Activated T-cell treated with anti-CD3 and anti-CD28 coated beads, Interleukin-2, amount 50 U/mL, for 24 hours (primary cell): ENCODE measurements around the gene KCNMA1.
"Not testable (repeated sequence)": the region's sequence is repeated elsewhere in the genome, so short reads cannot be mapped to it uniquely, and the experiment has no call there.

Experiments used
- DNase-seq: peaks from one replicate; pipeline ENCODE4 v3.0.0-alpha.2; 2020
- H3K27ac Mint-ChIP-seq: 2 replicates; pipeline ENCODE4 v1.8.0; 2020; ENCODE audit warnings: mild to moderate bottlenecking, mixed read lengths
- H3K27me3 Mint-ChIP-seq: 2 replicates; pipeline ENCODE4 v1.8.0; 2020; ENCODE audit warnings: mixed read lengths
- H3K36me3 Mint-ChIP-seq: 2 replicates; pipeline ENCODE4 v1.8.0; 2020; ENCODE audit warnings: low read depth, mixed read lengths
- H3K4me1 Mint-ChIP-seq: 2 replicates; pipeline ENCODE4 v1.8.0; 2020; ENCODE audit warnings: low read depth, mixed read lengths
- H3K4me3 Mint-ChIP-seq: 2 replicates; pipeline ENCODE4 v1.8.0; 2020; ENCODE audit warnings: mild to moderate bottlenecking, moderate library complexity, mixed read lengths
- H3K9me3 Mint-ChIP-seq: 2 replicates; pipeline ENCODE4 v1.8.0; 2020; ENCODE audit warnings: mixed read lengths

The KCNMA1 gene

DNA sequence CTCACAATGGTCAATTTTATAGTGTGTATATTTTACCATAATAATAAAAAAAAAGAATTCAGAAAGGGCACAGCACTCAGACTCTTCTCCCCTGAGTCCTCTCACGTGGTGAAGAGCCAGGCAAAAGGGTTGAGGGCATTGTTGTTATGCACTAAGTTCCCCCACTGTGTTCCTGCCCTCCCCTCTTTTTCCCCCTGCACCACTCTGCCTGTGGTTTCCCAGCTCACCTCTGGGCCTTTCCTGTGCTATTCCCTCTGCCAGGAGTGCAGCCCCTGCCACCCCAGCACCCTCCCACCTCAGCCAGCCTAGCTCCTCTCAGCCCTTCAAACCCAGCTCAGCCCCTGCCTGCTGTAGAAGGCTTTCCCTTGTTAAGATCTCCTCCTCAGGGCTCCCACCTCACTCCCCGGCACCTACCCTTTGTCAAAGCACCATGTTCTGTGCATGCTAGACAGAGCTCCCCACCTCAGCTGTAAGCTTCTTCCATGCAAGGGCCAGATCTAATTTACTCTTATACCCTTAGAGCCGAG is 108.5 kb downstream of the KCNMA1 start:
- H3K27ac Mint-ChIP-seq = no peak overlapping the region
- no peaks in the 10 kb centered on the region for H3K36me3 Mint-ChIP-seq
- H3K9me3 Mint-ChIP-seq = no peaks in the 10 kb centered on the region
- H3K4me1 Mint-ChIP-seq = no peaks in the 10 kb centered on the region
- no peak for DNase-seq
- no peak overlapping the region for H3K4me3 Mint-ChIP-seq
- H3K27me3 Mint-ChIP-seq = no peaks in the 10 kb centered on the region

DNA sequence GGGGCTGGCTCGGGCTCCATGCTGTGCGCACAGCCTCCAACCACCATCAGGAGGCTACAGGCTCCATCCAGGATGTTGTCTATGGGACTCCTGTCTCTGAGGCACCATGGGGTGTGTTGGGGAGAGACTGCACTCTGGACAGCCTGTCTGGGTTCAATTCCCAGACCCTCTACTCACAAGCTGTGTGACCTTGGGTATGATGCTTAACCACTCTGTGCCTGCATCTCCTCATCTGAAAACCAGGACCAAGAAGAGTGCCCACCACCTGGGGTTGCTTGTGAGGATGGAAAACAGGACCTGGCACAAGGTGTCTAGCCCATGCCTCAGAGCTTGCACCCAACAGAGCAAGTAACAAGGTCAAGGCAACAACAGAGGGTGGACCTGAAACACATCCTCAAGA is 109.8 kb downstream of the KCNMA1 start:
- Mint-ChIP-seq H3K9me3 (no peaks in the 10 kb centered on the region), H3K4me1 (no peaks in the 10 kb centered on the region), H3K27me3 (peaks cover 2% of the 10 kb centered on the region), H3K4me3 (no peak overlapping the region), H3K27ac (no peak overlapping the region), H3K36me3 (no peaks in the 10 kb centered on the region)
- no peak for DNase-seq

GRCh38 chr10:77526868-77527617 is 110.6 kb downstream of the KCNMA1 start:
- Mint-ChIP-seq H3K27ac (no peak overlapping the region), H3K27me3 (peaks cover 3% of the 10 kb centered on the region), H3K4me1 (no peaks in the 10 kb centered on the region), H3K9me3 (no peaks in the 10 kb centered on the region), H3K4me3 (no peak overlapping the region), H3K36me3 (no peaks in the 10 kb centered on the region)
- DNase-seq = no peak

- Mint-ChIP-seq H3K4me3 (no peak overlapping the region), H3K27ac (no peak overlapping the region), H3K9me3 (no peaks in the 10 kb centered on the region), H3K36me3 (no peaks in the 10 kb centered on the region), H3K27me3 (peaks cover 3% of the 10 kb centered on the region), H3K4me1 (no peaks in the 10 kb centered on the region)
- DNase-seq = no peak
Measured at GRCh38 chr10:77524281-77524711, 113.3 kb downstream of the KCNMA1 start.

GRCh38 chr10:77522268-77522809 is 115.3 kb downstream of the KCNMA1 start:
- Mint-ChIP-seq H3K36me3 (no peaks in the 10 kb centered on the region), H3K27me3 (peaks cover 3% of the 10 kb centered on the region), H3K4me1 (no peaks in the 10 kb centered on the region), H3K4me3 (no peak overlapping the region), H3K27ac (no peak overlapping the region), H3K9me3 (no peaks in the 10 kb centered on the region)
- no peak for DNase-seq

DNA sequence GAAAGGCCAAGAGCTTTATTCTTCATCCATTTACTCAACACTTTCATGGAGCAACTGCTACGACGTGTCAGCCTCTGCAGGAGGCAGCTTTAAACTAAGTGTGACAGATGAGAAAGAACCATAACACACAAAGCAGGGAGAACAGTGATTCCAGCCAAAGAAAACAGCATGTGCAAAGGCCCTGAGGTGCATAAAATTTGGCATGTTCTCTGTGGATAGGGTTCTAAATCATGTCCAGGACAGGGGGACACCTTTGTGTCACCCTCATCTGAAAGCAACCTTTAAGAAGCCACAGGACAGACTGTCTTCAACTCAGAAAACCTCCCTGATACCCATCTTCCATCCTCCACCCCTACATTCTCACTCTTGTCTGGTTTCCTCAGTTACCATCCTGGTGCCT is 116.6 kb downstream of the KCNMA1 start:
- no peak overlapping the region for H3K4me3 Mint-ChIP-seq

DNA sequence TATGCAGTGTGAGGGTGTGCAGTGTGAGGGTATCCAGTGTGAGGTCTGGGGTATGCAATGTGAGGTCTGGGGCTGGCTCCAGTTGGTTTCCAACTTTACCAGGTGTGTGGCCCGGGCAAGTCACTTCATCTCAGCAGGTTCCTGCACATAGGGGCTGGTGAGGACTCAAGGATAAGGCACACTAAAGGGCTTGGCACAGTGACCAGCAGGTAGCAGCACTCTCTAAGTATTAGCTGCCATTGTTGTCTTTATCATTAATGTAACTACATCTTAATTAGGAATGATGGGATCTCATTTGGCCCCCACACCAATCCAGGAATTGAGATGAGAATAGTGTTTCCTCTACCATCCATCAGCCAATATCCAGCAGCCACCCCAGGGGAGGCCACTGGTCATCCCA is 117.3 kb downstream of the KCNMA1 start:
- no peak overlapping the region for H3K27ac Mint-ChIP-seq
- no peak for DNase-seq
- no peaks in the 10 kb centered on the region for H3K36me3 Mint-ChIP-seq
- no peaks in the 10 kb centered on the region for H3K4me1 Mint-ChIP-seq
- peaks cover 10% of the 10 kb centered on the region for H3K27me3 Mint-ChIP-seq
- no peaks in the 10 kb centered on the region for H3K9me3 Mint-ChIP-seq
- H3K4me3 Mint-ChIP-seq = no peak overlapping the region

More for the DNA sequence above, 116.6 kb downstream of the KCNMA1 start:
- Mint-ChIP-seq H3K4me1 (no peaks in the 10 kb centered on the region), H3K36me3 (no peaks in the 10 kb centered on the region), H3K27ac (no peak overlapping the region), H3K27me3 (peaks cover 6% of the 10 kb centered on the region), H3K9me3 (no peaks in the 10 kb centered on the region)
- DNase-seq = no peak

DNA sequence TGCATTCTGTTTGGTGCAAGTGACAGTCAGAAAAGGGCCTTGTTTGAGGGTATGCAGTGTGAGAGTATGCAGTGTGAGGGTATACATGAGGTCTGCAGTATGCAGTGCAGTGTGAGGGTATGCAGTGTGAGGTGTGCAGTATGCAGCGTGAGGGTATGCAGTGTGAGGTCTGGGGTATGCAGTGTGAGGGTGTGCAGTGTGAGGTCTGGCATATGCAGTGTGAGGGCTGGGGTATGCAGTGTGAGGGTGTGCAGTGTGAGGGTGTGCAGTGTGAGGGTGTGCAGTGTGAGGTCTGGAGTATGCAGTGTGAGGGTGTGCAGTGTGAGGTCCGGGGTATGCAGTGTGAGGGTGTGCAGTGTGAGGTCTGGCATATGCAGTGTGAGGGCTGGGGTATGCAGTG is 117.8 kb downstream of the KCNMA1 start:
- DNase-seq, H3K36me3 Mint-ChIP-seq, H3K4me1 Mint-ChIP-seq, H3K4me3 Mint-ChIP-seq, H3K27me3 Mint-ChIP-seq, H3K27ac Mint-ChIP-seq, H3K9me3 Mint-ChIP-seq: not testable (repeated sequence)

DNA sequence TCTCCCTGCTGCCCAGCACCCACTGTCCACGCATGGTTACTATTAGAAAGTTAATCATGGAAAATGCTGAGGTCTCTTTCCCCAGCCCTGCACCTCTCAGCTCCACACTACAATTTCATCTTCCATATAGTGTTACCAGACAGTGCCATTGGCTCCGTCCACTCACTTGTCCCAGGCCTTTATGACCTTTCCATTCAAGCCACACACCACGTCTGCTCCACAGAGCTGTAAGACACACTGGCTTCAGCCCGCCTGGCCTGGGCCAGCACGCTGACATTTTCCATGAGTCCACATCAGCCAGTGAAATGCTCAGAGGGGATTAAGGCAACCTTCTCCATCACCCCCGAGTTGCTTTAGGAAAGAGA is 118.7 kb downstream of the KCNMA1 start:
- no peaks in the 10 kb centered on the region for H3K9me3 Mint-ChIP-seq
- no peak for DNase-seq
- no peak overlapping the region for H3K4me3 Mint-ChIP-seq
- H3K36me3 Mint-ChIP-seq = no peaks in the 10 kb centered on the region
- H3K27ac Mint-ChIP-seq = no peak overlapping the region
- H3K4me1 Mint-ChIP-seq = no peaks in the 10 kb centered on the region
- H3K27me3 Mint-ChIP-seq = peaks cover 10% of the 10 kb centered on the region

DNA sequence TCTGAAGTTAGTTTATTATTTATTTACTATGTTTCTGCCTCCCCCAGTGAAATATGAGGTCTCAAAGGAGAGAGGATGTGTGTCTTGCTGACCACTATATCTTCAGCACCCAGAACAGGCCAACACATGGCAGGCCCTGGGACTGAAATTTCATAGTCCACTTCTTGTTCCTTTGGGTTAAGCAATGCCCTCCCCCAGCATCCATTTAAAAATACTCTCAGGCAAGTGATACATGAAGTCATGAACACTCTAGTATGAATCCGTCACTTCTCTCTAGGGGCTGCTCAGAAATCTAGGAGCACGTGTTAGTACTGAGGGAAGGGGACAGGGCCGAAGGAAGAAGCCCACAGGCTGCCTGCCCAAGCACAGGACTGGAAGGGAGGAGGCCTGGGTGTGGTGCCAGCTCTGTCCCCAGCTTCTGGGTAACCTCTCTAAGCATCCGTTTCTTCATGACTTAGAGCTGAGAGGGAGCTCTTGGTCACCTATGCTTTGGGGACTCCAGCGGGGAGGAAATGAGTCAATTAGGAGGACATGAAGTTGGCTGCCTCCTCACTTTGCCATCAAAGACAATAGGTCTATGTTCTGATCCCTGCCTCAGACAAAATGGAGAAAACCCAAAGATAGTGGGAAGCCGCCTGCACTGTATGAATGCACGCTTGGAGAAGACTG is 119.2 kb downstream of the KCNMA1 start:
- Mint-ChIP-seq H3K36me3 (no peaks in the 10 kb centered on the region), H3K27me3 (peaks cover 10% of the 10 kb centered on the region), H3K9me3 (no peaks in the 10 kb centered on the region), H3K4me1 (no peaks in the 10 kb centered on the region), H3K27ac (no peak overlapping the region), H3K4me3 (no peak overlapping the region)
- no peak for DNase-seq

GRCh38 chr10:77516575-77516974 is 121.0 kb downstream of the KCNMA1 start:
- DNase-seq = no peak
- Mint-ChIP-seq H3K9me3 (no peaks in the 10 kb centered on the region), H3K4me1 (no peaks in the 10 kb centered on the region), H3K27me3 (peaks cover 7% of the 10 kb centered on the region), H3K27ac (no peak overlapping the region), H3K36me3 (no peaks in the 10 kb centered on the region), H3K4me3 (no peak overlapping the region)

GRCh38 chr10:77514870-77515269 is 122.7 kb downstream of the KCNMA1 start:
- Mint-ChIP-seq H3K4me3 (no peak overlapping the region), H3K27ac (no peak overlapping the region), H3K36me3 (no peaks in the 10 kb centered on the region), H3K27me3 (peaks cover 16% of the 10 kb centered on the region), H3K9me3 (no peaks in the 10 kb centered on the region), H3K4me1 (no peaks in the 10 kb centered on the region)
- no peak for DNase-seq

DNA sequence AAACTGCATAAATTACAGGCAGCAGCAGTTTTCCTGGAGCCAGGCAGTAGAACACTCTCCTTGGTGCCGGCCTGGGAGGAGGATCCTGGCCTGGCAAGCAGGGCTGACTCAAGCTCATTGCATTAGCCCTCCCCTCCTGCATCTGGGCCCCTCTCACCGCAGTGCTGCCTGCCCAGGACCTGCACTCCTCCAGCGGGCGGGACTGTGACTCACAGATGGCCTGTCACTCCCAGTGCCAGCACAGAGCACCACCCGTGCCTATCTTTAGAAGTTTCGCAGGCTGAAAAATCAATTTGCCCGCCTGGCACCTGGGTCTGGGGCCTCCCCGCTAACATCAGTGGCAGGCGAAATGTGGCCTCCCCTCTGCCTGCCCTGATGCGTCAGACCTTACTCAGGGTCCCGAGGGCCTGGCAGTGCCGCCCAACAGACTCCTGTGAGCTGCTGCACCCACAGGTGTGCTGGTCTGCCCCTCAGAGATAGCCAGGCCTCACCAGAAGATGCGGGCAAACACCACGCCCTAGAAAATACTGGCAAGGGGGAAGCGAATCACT is 123.8 kb downstream of the KCNMA1 start:
- peaks cover 22% of the 10 kb centered on the region for H3K27me3 Mint-ChIP-seq
- no peaks in the 10 kb centered on the region for H3K36me3 Mint-ChIP-seq
- H3K4me1 Mint-ChIP-seq = no peaks in the 10 kb centered on the region
- no peak overlapping the region for H3K4me3 Mint-ChIP-seq
- H3K27ac Mint-ChIP-seq = no peak overlapping the region
- no peaks in the 10 kb centered on the region for H3K9me3 Mint-ChIP-seq
- DNase-seq = no peak

DNA sequence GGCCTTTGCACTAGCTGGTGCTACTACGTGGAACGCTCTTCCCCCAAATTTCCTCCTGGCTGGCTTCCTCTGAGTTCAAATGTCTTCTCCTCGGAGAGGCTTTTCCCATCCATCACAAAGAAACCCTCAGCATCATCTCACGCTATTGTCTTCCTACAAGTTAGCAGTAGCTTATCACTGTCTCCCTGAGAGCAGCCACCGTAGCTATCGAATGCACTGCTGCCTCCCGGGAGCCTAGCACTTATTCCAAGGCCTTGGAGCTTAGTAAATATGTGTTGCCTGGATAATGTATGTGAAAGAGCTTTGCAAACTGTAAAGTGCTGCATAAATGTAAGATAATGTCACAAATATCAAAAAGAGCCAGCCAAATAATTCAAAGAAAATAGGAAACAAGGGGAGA is 124.4 kb downstream of the KCNMA1 start:
- Mint-ChIP-seq H3K27me3 (peaks cover 26% of the 10 kb centered on the region), H3K9me3 (no peaks in the 10 kb centered on the region), H3K4me3 (no peak overlapping the region), H3K4me1 (no peaks in the 10 kb centered on the region), H3K36me3 (no peaks in the 10 kb centered on the region), H3K27ac (no peak overlapping the region)
- no peak for DNase-seq

DNA sequence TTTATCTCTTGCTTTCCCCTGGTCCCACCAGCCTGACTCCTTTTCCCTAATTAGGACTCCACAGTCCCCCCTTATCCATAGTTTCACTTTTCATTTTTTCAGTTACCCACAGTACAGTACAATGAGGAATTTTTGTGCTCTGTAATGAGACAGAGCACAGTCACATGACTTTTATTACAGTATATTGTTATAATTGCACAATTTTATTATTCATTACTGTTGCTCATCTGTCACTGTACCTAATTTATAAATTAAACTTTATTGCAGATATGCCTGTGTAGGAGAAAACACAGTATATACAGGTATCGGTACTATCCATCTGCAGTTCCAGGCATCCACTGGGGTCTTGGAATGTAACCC is 125.4 kb downstream of the KCNMA1 start:
- Mint-ChIP-seq H3K27me3 (peaks cover 33% of the 10 kb centered on the region), H3K4me3 (no peak overlapping the region)

More for the DNA sequence above, 125.4 kb downstream of the KCNMA1 start:
- no peak overlapping the region for H3K27ac Mint-ChIP-seq
- DNase-seq = no peak
- H3K4me1 Mint-ChIP-seq = no peaks in the 10 kb centered on the region
- no peaks in the 10 kb centered on the region for H3K9me3 Mint-ChIP-seq
- H3K36me3 Mint-ChIP-seq = no peaks in the 10 kb centered on the region
